ENCODE measurements around the gene ACBD3.

ACBD3 gene

GRCh38 chr1:226164154-226164553 is 22.4 kb downstream of the ACBD3 start:
- TF ChIP-seq CTCF (IDR thresholded peaks at IDR 0.05; ENCODE audit: low read depth, low read length, missing control alignments): no peak
- no peak for DNase-seq (ENCODE audit: low read depth)
- in situ Hi-C loops (cut with HindIII; ENCODE audit: low sequenced_read_pairs): no loop called here
- no peak overlapping the region for H3K4me3 ChIP-seq (ENCODE audit: low read depth, low read length)

- no peak overlapping the region for H3K4me3 ChIP-seq (ENCODE audit: low read depth, low read length)
- in situ Hi-C loops (cut with HindIII; ENCODE audit: low sequenced_read_pairs): no loop called here
- no peak for TF ChIP-seq CTCF (IDR thresholded peaks at IDR 0.05; ENCODE audit: low read depth, low read length, missing control alignments)
- DNase-seq (ENCODE audit: low read depth): no peak
These were observed 23.6 kb downstream of the ACBD3 start for GRCh38 chr1:226162898-226163297.

- no peak for TF ChIP-seq CTCF (IDR thresholded peaks at IDR 0.05; ENCODE audit: low read depth, low read length, missing control alignments)
- in situ Hi-C loops (cut with HindIII; ENCODE audit: low sequenced_read_pairs): no loop called here
- DNase-seq (ENCODE audit: low read depth): no peak
- no peak overlapping the region for H3K4me3 ChIP-seq (ENCODE audit: low read depth, low read length)
These were observed 27.6 kb downstream of the ACBD3 start for GRCh38 chr1:226158983-226159382.

- no peak for TF ChIP-seq CTCF (IDR thresholded peaks at IDR 0.05; ENCODE audit: low read depth, low read length, missing control alignments)
- in situ Hi-C loops (cut with HindIII; ENCODE audit: low sequenced_read_pairs): no loop called here
These were observed 28.1 kb downstream of the ACBD3 start for GRCh38 chr1:226158457-226158856.

GRCh38 chr1:226157761-226158316 is 28.7 kb downstream of the ACBD3 start:
- H3K4me3 ChIP-seq (ENCODE audit: low read depth, low read length): no peak overlapping the region
- in situ Hi-C loops (cut with HindIII; ENCODE audit: low sequenced_read_pairs): no loop called here
- TF ChIP-seq CTCF (IDR thresholded peaks at IDR 0.05; ENCODE audit: low read depth, low read length, missing control alignments): no peak
- DNase-seq (ENCODE audit: low read depth): no peak

More at GRCh38 chr1:226158457-226158856, 28.1 kb downstream of the ACBD3 start:
- no peak overlapping the region for H3K4me3 ChIP-seq (ENCODE audit: low read depth, low read length)
- no peak for DNase-seq (ENCODE audit: low read depth)

GRCh38 chr1:226154593-226154992 is 31.9 kb downstream of the ACBD3 start:
- no peak overlapping the region for H3K4me3 ChIP-seq (ENCODE audit: low read depth, low read length)
- in situ Hi-C loops (cut with HindIII; ENCODE audit: low sequenced_read_pairs): no loop called here
- TF ChIP-seq CTCF (IDR thresholded peaks at IDR 0.05; ENCODE audit: low read depth, low read length, missing control alignments): no peak
- DNase-seq (ENCODE audit: low read depth): no peak
